K562 (cell line): Measurements from ENCODE around the gene EMC10. TPM values are rescaled to one million over a fixed set of nuclear protein-coding genes. Genes with fewer than 3 reads are reported as not detected.

Experiments
- CHD1 ChIP-seq: fragments of 200-600 bp; sonication (generic); IDR thresholded peaks from one replicate; pipeline ENCODE4 v1.6.1; 2012; ENCODE audit warnings: mild to moderate bottlenecking, moderate library complexity, low read length, inconsistent platforms
- COPS2 ChIP-seq: fragments of 450-650 bp; conservative IDR thresholded peaks from 2 replicates; pipeline ENCODE4 v1.6.1; 2016; ENCODE audit warnings: mild to moderate bottlenecking, moderate library complexity
- CREB1 ChIP-seq, 2 experiments: sonication (generic) in 1 of 2; formaldehyde crosslinking in 1 of 2; IDR thresholded peaks; 2 replicates each; pipeline versions ENCODE4 v1.6.1 to v1.8.0; 2012 to 2022; ENCODE audit warnings: inconsistent platforms in 1 of 2, mild to moderate bottlenecking in 1 of 2, missing genetic modification reagents in 1 of 2, moderate library complexity in 1 of 2
- HMG20A ChIP-seq: fragments of 450-650 bp; formaldehyde crosslinking; conservative IDR thresholded peaks from 2 replicates; pipeline ENCODE4 v1.4.0; 2020; ENCODE audit warnings: mild to moderate bottlenecking, mixed read lengths
- KLF13 ChIP-seq: fragments of 450-650 bp; IDR thresholded peaks from 2 replicates; pipeline ENCODE4 v1.6.1; 2016; ENCODE audit warnings: missing genetic modification characterization, low read depth, mild to moderate bottlenecking, missing compliant biosample characterization, moderate library complexity, borderline replicate concordance
- KLF16 ChIP-seq: IDR thresholded peaks from 2 replicates; pipeline ENCODE4 v1.6.1; 2016; ENCODE audit warnings: antibody characterized with exemption
- MTF1 ChIP-seq: fragments of 250-450 bp; sonication (Bioruptor Pico); IDR thresholded peaks from 2 replicates; pipeline ENCODE4 v1.9.0; 2021; ENCODE audit warnings: moderate library complexity, mild to moderate bottlenecking, inconsistent platforms, borderline replicate concordance
- NCOA6 ChIP-seq: fragments of 450-650 bp; IDR thresholded peaks from 2 replicates; pipeline ENCODE4 v1.6.1; 2017; ENCODE audit warnings: mild to moderate bottlenecking
- PRPF4 ChIP-seq: fragments of 200-400 bp; formaldehyde crosslinking; IDR thresholded peaks from one replicate; pipeline ENCODE4 v1.6.1; 2017; ENCODE audit warnings: low read length, low read depth, mild to moderate bottlenecking; ENCODE audit not compliant: insufficient read depth, poor library complexity, severe bottlenecking
- RBM14 ChIP-seq: fragments of 200-400 bp; formaldehyde crosslinking; IDR thresholded peaks from 2 replicates; pipeline ENCODE4 v1.6.1; 2018; ENCODE audit warnings: low read depth, mild to moderate bottlenecking, low read length, moderate library complexity, borderline replicate concordance; ENCODE audit not compliant: insufficient read depth
- SRSF3 ChIP-seq: fragments of 200-400 bp; formaldehyde crosslinking; IDR thresholded peaks from 2 replicates; pipeline ENCODE4 v1.6.1; 2016; ENCODE audit warnings: mild to moderate bottlenecking, low read length, moderate library complexity; ENCODE audit not compliant: insufficient read depth
- TAL1 ChIP-seq: fragments of 450-650 bp; IDR thresholded peaks from 2 replicates; pipeline ENCODE4 v1.6.1; 2016; ENCODE audit warnings: mild to moderate bottlenecking
- ZC3H11A ChIP-seq: IDR thresholded peaks from 2 replicates; pipeline ENCODE4 v1.6.1; 2012; ENCODE audit warnings: low read depth, low read length, improper control_type of control experiment
- ZFPM2 ChIP-seq: fragments of 250-450 bp; sonication (Bioruptor Pico); IDR thresholded peaks from 2 replicates; pipeline ENCODE4 v1.5.1; 2022; ENCODE audit warnings: mild to moderate bottlenecking
- ZKSCAN8 ChIP-seq: fragments of 200-800 bp; sonication (Bioruptor generic); IDR thresholded peaks from 2 replicates; pipeline ENCODE4 v1.6.1; 2016; ENCODE audit warnings: missing genetic modification characterization, missing compliant biosample characterization
- ZNF830 ChIP-seq: fragments of 250-450 bp; sonication (Bioruptor Pico); IDR thresholded peaks from 2 replicates; pipeline ENCODE4 v1.5.0; 2021; ENCODE audit warnings: mild to moderate bottlenecking
- polyA plus RNA-seq, 8 experiments: library from polyadenylated mRNA; depleted of rRNA in 4 of 8; stranded (reverse) in 5 of 8; unstranded in 3 of 8; fragments of >200 nt; fragmentation: Nextera tagmentation in 2 of 8; fragmentation: Illumina TruSeq in 1 of 8; extraction: Ambion mirVana in 2 of 8; extraction: Trizol in 1 of 8; gene quantifications; 2 replicates each; pipeline versions ENCODE4 v1.2.1 to v1.2.3, GENCODE V29; 2011 to 2014; ENCODE audit warnings: inconsistent platforms in 1 of 8, missing spikeins in 1 of 8
- total RNA-seq, 7 experiments: library from RNA; depleted of rRNA in 6 of 7; stranded (reverse); fragments of >200 nt in 6 of 7; fragmentation: Illumina TruSeq in 2 of 7; extraction: Trizol in 2 of 7; gene quantifications; 2 replicates each; pipeline versions ENCODE4 v1.2.1 to v1.2.3, GENCODE V29; 2011 to 2021; ENCODE audit warnings: low replicate concordance in 1 of 7
- TF ChIP-seq, protein P1 (sequence below): sonication (generic); formaldehyde crosslinking; IDR thresholded peaks from 2 replicates; pipeline ENCODE4 v1.8.0; 2023; ENCODE audit warnings: mild to moderate bottlenecking, missing genetic modification reagents
- TF ChIP-seq, protein P2 (sequence below): fragments of 250-450 bp; sonication (Bioruptor Pico); IDR thresholded peaks from 2 replicates; pipeline ENCODE4 v1.4.0; 2020; ENCODE audit warnings: mild to moderate bottlenecking, moderate library complexity, borderline replicate concordance
- TF ChIP-seq, protein P3 (sequence below): fragments of 450-650 bp; IDR thresholded peaks from 2 replicates; pipeline ENCODE4 v1.6.1; 2017; ENCODE audit warnings: antibody characterized with exemption

Gene EMC10
- total and polyA plus RNA-seq, 9 of the 15 experiments (the other 6 are each of a cell fraction or from before 2014, with no cell fraction given), result 1.4 to 46.0 (median 13.1) TPM

DNA sequence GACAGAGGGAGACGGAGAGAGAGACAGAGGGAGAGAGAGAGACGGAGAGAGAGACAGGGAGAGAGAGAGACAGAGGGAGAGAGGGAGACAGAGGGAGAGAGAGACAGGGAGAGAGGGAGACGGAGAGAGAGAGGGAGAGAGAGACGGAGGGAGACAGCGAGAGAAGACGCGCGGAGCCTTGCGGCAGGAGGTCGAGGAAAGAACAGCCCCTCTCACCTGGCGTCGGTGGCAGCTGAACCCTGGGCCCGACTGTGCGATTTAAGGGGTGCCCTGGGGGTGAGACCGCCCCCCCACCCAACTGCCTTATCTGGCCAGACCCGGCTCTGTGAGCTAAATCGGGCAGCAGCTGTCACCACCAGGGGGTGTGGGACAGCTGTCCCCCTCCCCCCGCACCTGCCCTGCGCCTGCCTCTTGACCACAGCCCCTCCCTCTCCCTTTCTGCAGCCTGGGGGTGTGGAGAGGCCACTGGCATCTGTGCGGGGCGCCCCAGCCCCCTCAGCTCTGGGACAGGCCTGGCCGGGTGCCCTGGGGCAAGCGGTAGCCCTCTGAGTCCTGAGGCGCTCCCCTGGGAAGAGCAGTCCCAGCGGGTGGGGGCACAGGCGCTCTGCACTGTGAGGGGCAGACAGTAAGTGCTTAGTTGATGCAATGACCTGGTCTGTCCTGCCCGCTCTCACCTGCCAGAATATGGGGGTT lies 23.9 kb downstream of the EMC10 start (continued):
- TF ChIP-seq, protein P1, sequence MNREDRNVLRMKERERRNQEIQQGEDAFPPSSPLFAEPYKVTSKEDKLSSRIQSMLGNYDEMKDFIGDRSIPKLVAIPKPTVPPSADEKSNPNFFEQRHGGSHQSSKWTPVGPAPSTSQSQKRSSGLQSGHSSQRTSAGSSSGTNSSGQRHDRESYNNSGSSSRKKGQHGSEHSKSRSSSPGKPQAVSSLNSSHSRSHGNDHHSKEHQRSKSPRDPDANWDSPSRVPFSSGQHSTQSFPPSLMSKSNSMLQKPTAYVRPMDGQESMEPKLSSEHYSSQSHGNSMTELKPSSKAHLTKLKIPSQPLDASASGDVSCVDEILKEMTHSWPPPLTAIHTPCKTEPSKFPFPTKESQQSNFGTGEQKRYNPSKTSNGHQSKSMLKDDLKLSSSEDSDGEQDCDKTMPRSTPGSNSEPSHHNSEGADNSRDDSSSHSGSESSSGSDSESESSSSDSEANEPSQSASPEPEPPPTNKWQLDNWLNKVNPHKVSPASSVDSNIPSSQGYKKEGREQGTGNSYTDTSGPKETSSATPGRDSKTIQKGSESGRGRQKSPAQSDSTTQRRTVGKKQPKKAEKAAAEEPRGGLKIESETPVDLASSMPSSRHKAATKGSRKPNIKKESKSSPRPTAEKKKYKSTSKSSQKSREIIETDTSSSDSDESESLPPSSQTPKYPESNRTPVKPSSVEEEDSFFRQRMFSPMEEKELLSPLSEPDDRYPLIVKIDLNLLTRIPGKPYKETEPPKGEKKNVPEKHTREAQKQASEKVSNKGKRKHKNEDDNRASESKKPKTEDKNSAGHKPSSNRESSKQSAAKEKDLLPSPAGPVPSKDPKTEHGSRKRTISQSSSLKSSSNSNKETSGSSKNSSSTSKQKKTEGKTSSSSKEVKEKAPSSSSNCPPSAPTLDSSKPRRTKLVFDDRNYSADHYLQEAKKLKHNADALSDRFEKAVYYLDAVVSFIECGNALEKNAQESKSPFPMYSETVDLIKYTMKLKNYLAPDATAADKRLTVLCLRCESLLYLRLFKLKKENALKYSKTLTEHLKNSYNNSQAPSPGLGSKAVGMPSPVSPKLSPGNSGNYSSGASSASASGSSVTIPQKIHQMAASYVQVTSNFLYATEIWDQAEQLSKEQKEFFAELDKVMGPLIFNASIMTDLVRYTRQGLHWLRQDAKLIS, result no peak
- TF ChIP-seq ZNF830 (CRISPR knock-in tag), result no peak
- no peak for TF ChIP-seq NCOA6
- no peak for TF ChIP-seq ZFPM2 (CRISPR knock-in tag)
- no peak for TF ChIP-seq COPS2
- TF ChIP-seq KLF13 (tag), result no peak
- no peak for TF ChIP-seq RBM14
- no peak for TF ChIP-seq SRSF3
- TF ChIP-seq ZC3H11A, result no peak
- no peak for TF ChIP-seq MTF1 (CRISPR knock-in tag)
- TF ChIP-seq CHD1, result no peak
- TF ChIP-seq HMG20A, result no peak
- TF ChIP-seq, protein P2, sequence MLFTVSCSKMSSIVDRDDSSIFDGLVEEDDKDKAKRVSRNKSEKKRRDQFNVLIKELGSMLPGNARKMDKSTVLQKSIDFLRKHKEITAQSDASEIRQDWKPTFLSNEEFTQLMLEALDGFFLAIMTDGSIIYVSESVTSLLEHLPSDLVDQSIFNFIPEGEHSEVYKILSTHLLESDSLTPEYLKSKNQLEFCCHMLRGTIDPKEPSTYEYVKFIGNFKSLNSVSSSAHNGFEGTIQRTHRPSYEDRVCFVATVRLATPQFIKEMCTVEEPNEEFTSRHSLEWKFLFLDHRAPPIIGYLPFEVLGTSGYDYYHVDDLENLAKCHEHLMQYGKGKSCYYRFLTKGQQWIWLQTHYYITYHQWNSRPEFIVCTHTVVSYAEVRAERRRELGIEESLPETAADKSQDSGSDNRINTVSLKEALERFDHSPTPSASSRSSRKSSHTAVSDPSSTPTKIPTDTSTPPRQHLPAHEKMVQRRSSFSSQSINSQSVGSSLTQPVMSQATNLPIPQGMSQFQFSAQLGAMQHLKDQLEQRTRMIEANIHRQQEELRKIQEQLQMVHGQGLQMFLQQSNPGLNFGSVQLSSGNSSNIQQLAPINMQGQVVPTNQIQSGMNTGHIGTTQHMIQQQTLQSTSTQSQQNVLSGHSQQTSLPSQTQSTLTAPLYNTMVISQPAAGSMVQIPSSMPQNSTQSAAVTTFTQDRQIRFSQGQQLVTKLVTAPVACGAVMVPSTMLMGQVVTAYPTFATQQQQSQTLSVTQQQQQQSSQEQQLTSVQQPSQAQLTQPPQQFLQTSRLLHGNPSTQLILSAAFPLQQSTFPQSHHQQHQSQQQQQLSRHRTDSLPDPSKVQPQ (CRISPR knock-in tag), result no peak
- TF ChIP-seq, protein P3, sequence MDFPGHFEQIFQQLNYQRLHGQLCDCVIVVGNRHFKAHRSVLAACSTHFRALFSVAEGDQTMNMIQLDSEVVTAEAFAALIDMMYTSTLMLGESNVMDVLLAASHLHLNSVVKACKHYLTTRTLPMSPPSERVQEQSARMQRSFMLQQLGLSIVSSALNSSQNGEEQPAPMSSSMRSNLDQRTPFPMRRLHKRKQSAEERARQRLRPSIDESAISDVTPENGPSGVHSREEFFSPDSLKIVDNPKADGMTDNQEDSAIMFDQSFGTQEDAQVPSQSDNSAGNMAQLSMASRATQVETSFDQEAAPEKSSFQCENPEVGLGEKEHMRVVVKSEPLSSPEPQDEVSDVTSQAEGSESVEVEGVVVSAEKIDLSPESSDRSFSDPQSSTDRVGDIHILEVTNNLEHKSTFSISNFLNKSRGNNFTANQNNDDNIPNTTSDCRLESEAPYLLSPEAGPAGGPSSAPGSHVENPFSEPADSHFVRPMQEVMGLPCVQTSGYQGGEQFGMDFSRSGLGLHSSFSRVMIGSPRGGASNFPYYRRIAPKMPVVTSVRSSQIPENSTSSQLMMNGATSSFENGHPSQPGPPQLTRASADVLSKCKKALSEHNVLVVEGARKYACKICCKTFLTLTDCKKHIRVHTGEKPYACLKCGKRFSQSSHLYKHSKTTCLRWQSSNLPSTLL, result no peak
- TF ChIP-seq PRPF4, result no peak
- TF ChIP-seq TAL1, result peak; percentile 69
- no peak for TF ChIP-seq ZKSCAN8 (CRISPR knock-in tag)
- TF ChIP-seq KLF16, result peak; percentile 79
- no peak for TF ChIP-seq CREB1 (IDR thresholded peaks at IDR 0.05)
- 0 out of 2 replicates have a peak, but pooled peaks have one; percentile 52 for TF ChIP-seq CREB1 (CRISPR knock-in tag; IDR thresholded peaks at IDR 0.05)
